ENCODE results near the gene TTN.

Gene TTN

DNA sequence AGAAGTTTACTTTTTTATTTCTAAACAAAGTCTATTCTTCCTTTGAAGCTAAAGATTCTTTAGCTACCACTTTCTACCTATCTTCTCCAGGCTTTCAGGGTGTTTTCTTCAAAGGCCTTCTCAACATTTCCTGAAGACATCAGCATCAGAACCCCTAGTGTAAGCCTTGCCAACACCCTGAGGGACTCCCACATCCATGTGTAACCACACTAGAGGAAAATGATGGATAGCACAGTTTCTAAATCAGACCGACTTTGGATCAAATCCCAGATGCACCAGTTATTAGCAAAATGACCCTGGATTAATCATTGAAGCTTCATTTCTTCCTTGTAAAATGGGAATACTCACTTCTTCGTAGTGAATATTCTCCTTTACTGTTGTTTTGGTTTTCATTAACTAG is 4.7 kb upstream of the TTN start:
- no peak for DNase-seq (ENCODE audit: low read depth in 1 of 2, low spot score in 1 of 2)

DNA sequence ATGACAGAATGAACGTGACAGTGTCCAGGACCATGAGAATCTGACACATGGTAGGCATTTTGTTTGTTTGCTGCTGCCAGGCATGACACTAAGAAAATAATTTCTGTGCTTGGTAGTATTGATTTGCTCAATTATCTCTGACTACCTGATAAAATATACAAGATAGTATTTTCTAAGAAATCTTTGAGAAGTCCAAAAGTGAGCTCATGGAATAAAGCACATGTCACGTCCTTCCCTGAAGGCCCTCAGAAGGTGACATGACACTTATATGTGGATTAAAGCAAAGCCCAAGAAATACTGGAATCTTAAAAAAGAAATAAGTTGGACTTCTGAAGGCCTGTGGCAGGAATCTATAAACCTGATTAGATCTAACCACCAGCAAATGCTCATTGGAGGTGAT is 3.8 kb upstream of the TTN start:
- DNase-seq (ENCODE audit: low read depth in 1 of 2, low spot score in 1 of 2): no peak

DNA sequence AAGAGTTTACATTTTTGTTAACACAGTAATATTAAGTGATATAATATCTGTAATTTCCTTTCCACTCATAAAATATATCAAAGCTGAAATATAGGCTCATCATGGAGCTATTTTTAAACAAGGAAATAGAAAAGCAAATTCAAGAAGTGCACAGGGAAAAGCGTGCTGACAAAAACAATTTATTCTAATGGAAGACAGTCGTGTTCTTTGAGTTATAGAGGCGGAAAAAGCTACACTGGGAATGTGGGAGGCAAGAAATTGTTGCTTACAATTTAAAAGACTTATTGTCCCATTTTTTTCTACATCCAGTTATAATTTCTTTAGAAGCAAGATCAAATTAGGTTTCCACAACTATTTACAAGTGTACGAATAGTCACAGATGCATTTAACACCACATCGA is 3.2 kb upstream of the TTN start:
- DNase-seq (ENCODE audit: low read depth in 1 of 2, low spot score in 1 of 2): no peak

DNA sequence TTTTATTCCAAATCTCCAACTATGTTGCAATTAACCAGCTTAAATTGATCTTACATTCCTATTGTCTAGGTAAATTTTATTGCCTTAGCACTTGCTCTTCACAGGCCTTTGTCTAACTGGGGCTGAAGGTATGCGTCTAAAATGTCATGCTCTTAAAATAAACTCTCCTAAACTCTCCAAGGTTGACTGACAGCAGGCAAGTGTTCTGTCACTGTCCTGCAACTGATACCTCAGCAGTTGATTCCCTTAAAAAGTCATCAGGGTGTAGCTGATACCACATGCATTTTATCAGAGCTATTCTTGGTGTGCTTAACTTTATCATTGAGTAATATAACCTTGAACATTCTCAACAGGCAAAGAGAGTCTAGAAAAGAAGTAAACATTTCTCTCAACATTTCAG is 680 bp downstream of the TTN start:
- no peak for DNase-seq (ENCODE audit: low read depth in 1 of 2, low spot score in 1 of 2)

DNA sequence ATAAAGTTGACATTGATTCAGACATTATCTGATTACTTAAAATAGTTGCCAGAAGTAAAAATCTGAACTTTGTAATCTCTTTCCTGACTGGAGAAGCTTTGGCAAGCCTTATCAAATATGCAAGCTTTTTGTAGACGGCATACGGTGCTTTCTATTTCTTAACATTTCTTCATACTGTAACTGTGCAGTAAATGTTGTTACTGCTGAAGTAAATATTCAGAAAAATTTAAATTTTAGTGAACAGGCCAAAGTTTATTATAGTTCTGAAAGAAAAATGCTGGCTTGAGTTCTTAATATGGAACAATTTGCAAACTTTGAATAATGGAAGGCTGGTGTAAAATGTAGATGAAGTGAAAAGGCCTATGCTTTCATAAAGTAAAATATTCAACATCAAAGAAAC is 1.8 kb downstream of the TTN start:
- DNase-seq (ENCODE audit: low read depth in 1 of 2, low spot score in 1 of 2): no peak

DNA sequence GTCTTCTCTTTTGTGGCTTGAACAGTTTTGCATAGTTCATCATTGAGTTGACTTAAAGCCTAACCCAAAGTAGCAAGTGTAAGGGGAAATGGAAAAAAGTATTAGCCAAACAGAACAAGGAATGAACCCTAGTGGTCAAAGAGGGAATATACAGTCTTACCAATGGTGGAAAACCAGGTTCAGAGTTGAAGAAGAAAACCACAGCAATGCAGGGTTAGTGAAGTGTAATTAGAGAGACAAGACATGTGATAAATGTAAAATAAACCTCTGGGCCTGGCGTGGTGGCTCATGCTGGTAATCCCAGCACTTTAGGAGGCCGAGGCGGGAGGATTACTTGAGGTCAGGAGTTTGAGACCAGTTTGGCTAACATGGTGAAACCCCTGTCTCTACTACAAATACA is 2.4 kb downstream of the TTN start:
- DNase-seq (ENCODE audit: low read depth in 1 of 2, low spot score in 1 of 2): no peak

DNA sequence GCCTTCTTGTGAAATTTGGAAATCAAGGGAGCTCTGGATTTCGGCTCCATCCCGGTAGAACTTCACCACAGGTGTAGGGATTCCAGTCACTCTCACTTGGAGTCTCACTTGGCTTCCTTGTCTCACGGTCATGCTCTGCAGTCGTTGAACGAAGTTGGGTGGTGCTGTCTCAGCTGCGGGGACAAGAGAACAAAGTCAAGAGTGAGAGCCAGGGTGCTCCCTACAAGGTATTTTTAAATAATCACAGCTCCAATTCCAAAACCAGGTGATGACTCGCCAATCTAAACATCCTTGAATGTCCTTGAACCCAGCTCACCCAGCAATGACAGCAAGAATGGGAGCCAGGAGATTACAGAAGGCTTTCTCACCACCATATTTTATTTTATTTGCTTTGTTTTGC is 6.7 kb downstream of the TTN start:
- no peak for DNase-seq (ENCODE audit: low read depth in 1 of 2, low spot score in 1 of 2)

DNA sequence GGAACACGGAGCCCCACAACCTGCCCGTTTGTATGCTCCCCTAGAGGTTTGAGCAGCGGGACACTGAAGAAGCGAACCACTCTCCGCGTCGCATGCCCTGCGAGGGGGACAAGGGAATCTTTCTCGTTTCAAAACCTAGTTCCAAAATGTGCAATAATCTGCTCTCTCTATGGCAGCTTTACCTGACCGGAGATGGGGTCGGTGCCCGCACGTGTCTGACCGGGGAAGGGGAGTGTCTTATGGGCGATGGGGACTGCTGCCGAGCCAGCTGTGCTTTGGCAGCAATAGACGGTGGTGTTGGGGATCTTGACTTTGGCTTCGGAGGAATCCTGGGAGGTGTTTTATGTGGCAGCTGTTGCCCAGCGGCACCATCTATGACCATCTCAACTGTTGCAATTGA is 7.9 kb downstream of the TTN start:
- DNase-seq (ENCODE audit: low read depth in 1 of 2, low spot score in 1 of 2): no peak

DNA sequence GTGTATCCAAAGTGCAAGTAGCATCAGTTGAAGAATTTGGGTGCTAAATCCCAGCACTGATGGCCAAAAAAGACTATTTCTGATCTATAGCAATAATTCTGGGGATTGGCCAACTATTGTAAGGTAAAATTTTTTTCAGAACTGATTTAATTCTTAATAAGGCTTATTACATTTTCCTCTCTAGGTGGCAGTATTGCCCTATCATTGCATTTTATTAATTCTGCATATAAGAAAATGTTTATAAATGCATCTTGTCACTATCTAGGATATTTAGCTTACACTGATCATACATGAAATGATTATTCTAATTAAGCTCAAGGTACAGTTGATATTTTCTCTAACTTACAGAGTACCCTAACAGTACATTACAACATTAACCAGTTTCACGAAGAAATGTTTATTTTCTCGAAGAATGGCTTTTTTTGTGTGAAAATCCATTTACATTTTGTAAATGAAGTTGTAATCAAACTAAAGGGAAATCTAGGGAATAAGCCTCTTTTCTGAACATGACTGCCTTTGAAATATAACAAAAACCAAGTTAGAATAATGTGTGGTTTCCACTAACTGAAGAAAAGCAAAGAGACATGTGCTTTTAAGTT is 11.0 kb downstream of the TTN start:
- no peak for DNase-seq (ENCODE audit: low read depth in 1 of 2, low spot score in 1 of 2)

DNA sequence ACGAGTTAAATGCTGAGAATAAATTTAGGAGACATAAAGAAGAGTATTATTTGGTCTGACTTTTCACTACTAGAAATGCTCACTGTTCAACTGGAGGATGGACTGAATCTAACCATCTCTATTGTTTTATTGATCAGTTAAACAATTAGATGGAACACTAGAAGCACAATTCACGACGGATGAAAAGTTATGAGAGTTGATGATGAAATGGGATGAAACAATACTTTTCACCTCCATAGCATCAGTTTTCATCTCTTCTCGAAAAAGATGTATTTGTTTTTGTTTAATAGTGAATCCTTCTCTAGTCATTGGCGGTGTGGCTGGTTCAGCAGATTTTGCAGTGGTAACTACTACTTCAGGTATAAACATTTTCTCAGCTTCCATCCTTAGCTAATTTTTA is 19.3 kb downstream of the TTN start:
- no peak for DNase-seq (ENCODE audit: low read depth in 1 of 2, low spot score in 1 of 2)

DNA sequence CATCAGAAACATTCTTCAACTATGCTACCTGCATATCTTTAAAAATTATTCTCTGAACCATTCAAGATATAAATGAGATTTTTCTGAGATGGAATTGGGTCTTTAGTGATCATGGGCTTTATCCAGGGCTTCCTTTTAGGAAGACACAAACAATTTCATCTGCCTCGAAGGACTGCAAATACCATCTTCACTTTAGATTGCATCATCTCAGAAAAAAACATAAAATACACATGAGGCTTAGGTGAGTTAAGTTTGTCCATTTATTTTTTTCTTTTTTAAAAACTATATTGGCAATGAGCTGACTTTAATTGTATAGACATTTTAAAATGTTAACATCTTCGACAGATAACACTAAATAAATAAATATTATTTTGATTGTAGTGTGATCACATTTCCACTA is 20.1 kb downstream of the TTN start:
- DNase-seq (ENCODE audit: low read depth in 1 of 2, low spot score in 1 of 2): no peak

DNA sequence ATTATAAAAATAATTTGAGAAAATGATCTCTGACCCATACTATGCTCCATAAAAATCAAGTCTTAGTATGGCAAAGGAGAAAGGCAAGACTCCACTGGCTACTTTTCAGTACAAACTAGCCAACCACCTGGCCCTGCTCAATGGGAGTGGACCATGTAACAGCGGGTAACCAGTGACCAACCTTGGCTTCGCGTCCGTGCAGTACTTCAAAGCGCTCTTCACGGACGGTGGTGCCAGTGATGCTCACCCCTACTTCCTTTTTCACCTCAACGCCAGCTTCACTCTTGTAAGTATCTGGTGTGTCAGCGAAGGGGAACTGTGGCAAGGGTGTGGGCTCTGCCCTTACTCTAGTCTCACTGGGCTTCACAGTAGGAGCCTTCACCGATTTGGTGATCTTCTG is 23.3 kb downstream of the TTN start:
- no peak for DNase-seq (ENCODE audit: low read depth in 1 of 2, low spot score in 1 of 2)

DNA sequence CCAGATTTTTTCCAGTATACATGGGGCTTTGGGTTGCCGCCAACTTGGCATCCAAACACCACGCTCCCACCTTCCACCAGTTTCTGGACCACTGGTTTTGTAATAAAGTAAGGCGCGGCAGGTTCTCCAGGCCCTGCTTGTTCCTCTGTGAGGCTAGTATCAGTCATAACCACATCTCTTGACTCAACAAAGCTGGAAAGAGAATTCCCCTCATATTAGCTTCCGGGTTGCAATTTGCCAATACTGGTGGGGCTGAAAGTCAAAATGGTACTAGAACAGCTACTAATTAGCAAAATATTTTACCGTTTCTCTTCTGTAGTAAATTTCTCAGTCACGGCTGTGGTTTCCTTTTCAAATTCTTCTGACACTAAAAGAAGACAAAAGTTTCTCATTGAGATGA is 25.0 kb downstream of the TTN start:
- DNase-seq (ENCODE audit: low read depth in 1 of 2, low spot score in 1 of 2): no peak

DNA sequence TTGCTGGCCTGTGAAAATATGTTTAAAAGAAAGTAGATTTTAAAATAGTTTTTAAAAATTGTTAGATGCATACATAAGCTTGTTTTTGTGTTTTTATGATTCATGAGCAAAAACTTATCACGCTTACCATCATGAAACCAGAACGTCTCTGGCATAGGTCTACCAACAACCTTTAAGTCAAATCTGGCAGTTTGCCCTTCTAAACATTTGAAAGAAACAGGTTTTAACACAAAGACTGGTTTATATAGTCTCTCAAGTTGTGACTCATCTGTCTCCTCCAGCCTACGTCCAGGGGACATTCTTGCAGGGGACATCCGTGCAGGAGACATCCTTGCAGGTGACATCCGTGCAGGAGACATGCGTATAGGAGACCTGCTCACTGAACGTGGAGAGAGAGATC is 29.6 kb downstream of the TTN start:
- DNase-seq (ENCODE audit: low read depth in 1 of 2, low spot score in 1 of 2): no peak

DNA sequence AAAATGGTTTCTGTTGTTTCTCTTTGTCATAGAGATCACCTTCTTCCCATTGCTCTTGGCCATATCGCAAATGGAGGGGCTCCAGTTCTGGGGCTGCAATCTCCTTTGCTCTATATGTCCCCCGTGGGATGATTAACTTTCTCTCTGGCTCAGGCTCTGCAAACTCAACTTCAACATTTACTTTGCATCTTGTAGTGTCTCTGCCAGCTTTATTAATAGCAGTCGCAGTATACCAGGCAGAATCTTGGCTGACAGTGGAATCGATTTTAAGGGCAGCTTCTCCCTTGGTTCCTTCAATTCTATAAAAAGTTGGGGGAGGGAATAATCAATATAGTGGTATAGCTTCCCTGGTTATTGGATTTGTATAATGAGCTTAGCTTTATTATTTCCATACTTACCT is 30.5 kb downstream of the TTN start:
- DNase-seq (ENCODE audit: low read depth in 1 of 2, low spot score in 1 of 2): no peak

DNA sequence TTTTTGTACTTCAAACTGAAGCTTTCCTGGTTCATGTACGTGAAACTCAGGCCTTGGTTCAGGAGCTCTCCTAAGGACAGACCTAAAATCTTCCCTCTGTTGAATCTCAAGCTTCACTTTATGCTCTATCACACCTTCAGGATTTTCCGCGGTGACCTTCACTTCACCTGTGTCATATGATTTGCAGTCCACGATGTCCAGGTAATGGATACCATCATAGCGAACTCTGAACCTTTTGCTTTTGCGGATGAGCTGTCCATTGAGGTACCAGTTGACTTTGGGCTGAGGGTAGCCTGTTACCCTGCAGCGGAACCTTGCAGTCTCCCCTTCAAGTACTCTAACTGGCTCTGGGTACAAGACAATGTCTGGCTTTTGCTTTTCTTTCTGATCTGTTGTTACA is 31.2 kb downstream of the TTN start:
- DNase-seq (ENCODE audit: low read depth in 1 of 2, low spot score in 1 of 2): no peak

DNA sequence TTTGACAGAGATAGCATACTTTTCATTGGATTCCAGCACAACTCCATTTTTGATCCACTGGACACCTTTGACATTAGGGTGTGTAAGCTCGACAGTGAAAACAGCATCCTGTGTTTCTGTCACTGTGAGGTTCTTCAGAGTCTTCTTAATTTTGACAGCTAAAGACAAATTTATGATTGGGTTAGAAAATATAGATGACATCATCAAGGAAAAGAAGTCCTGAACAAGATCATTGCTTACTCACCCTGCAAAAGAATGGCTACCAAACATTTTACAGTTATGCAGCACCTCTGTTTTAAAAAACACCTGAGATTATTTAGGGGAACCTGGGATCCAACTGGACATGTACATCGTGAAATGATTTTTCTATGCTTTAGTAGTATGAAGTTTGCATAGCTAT is 36.7 kb downstream of the TTN start:
- no peak for DNase-seq (ENCODE audit: low read depth in 1 of 2, low spot score in 1 of 2)

DNA sequence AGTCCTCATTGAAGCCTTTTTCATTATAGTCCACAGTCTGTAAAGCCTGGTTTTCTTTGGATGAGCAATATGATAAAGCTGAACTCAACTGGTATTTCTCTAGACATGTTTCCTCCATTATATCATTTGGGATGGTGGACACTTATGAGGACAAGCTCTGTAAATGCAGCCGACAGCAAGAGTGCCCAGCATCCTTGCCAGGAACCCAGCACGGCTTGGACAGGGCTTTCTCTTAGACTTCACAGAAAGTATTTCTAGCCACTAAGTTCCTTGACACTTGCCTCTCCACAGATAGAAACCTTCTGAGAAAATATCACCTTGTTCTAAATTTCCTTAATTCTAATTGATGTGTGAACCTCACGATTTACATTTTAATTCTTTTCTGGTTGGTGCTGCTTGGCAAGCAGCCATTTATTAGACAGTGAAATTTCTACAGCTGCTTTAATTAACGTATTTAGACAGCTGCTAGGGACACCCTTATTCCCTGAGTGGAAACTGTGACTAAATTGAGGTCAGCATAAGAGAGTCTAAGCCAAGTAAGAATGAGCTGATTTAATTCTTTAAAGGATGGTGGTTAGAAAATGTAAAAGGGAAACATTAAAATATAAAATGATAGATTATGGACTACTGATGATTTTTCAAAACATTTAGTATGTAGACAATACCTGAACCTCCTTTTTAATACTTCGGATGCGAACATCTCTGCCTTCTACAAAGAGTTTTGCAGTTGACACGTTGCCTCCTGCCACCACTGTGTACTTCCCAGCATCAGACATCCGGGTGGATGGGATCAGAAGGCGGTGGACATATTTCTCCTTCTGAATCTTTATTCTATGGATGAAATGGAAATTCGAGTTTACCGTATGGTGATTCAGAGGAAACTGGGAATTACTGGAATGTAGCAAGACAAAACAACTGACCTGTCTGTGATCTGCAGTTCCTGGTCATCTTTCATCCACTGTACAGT is 39.8 kb downstream of the TTN start:
- no peak for DNase-seq (ENCODE audit: low read depth in 1 of 2, low spot score in 1 of 2)

DNA sequence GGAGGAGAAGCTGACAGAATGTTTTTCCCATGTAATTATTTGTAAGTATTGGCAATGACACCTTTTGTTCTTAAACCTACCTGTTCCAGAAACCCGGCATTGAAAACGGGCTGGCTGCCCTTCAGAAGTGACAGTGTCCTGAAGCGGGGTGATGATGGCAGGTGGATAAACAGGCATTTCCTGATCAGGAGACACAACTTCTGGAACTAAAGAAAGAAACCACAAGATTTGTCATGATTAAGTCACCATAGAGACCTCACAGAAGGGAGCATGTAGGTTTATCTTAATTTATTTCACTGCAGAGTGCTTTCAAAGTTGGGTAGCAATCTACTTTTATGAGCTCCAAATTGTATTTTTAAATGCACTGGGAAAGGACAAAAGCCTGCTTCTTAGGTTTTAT is 43.1 kb downstream of the TTN start:
- DNase-seq (ENCODE audit: low read depth in 1 of 2, low spot score in 1 of 2): no peak

DNA sequence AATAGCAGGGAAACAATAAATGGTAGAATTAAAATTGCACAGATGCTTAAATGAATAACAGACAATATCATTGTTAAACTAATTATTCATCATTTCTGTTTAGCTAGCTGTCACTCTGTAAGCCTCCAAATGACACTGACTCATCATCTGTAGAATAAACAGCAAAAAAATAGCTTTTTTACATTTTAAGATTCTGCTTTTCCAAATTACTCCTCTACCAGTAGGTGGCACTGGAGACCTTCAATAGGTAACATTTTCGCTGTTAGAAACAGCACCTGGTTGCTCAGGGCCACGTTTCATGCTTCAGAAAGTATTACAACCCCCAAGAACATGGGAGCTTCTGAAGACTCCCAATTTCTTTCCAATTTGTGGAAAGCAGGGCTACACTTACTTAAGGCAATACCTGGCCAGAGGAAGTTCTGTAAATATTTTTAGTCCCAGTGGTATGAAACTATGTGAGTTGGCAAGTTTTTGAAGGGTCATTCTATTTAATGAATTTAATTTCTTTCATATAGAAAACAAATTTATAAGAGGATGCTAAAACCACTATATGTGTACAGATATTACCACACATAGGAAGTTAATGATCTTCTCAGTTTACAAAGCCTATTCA is 45.4 kb downstream of the TTN start:
- no peak for DNase-seq (ENCODE audit: low read depth in 1 of 2, low spot score in 1 of 2)

DNA sequence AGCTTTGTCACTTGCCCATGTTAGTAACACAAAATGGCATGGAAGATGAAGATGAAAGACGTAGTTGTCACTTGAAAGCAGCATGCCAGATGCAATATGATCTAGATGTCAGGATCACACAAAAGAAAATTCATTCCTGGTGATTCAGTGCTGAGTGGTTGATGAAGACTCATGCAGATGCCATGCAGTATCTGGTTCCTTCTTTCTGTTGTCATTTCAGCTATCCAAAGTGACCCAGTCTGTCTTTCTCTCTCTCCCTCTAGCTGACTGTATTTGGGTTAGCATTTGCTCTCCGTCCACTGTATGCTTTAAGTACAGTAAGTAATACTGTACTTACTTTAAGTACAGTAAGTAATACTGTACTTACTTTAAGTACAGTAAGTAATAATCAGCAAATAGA is 50.4 kb downstream of the TTN start:
- no peak for DNase-seq (ENCODE audit: low read depth in 1 of 2, low spot score in 1 of 2)

DNA sequence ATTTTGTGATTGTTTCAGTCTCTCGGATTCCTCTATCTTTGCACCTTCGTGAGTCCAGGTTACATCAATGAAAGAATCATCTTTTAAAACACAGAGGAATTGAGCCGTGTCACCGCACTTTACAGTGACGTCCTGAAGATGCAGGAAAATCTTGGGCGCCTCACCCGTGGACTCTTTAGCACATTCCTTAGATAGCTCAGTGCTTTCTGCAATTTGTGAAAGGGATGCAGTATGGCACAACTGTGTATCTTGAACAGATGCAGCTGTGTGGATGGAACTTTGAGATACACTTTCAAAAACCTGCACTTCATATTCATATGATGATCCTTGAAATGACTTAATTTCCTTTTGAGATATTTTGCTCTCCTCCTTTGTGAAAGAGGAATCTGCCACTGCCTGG is 50.9 kb downstream of the TTN start:
- DNase-seq (ENCODE audit: low read depth in 1 of 2, low spot score in 1 of 2): no peak

DNA sequence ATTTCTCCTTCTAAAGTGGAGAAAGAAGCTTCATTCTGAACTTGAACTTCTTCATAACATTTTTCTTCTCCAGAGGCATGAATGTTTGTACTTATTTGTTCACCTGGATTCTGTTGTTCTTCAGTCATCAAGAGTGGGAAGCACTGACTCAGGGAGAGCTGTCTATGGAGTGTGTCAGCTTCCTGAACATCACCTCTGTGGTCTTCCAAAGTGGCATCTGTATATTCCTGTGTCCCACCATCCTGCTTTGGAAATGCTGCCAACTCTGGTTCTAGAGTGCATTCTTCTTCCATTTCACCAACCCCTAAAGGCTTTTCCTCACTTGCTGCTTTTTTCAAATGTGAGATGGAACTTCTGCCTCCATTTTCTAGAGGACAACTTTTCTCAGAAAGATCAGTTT is 59.5 kb downstream of the TTN start:
- no peak for DNase-seq (ENCODE audit: low read depth in 1 of 2, low spot score in 1 of 2)

All from activated T-helper 1 cell treated with anti-CD3 and anti-CD28 coated beads, Interleukin-2, amount 50 U/mL, for 16 hours (primary cell).